HepG2 (cell line): ENCODE data around the gene EMC1. TPM values are rescaled to one million over a fixed set of nuclear protein-coding genes. Genes with fewer than 3 reads are reported as not detected.

Source experiments
- ATAC-seq: fragments of 200-7000 bp; cut with Tn5 transposase; 3 replicates; pipeline ENCODE4 v1.9.1; 2020; ENCODE audit warnings: mild to moderate bottlenecking, moderate library complexity
- BruUV-seq: library from RNA; stranded (reverse); fragments of 400-500 nt; replicated peaks from 2 replicates; lab custom pipeline; 2021; lab: Mats Ljungman, UMichigan
- CTCF ChIA-PET: fragments of 300-600 bp; formaldehyde crosslinking; extraction: SDS; loops from one replicate; lab custom pipeline; 2021; ENCODE audit warnings: low total read pairs, inconsistent platforms, low intra/inter-chr PET ratio; lab: Yijun Ruan, JAX
- POLR2A ChIA-PET: fragments of 350-600 bp; sonication (Branson Sonifier 250); formaldehyde crosslinking; loops from one replicate; lab custom pipeline; 2020; ENCODE audit warnings: antibody characterized with exemption, inconsistent platforms; lab: Yijun Ruan, JAX
- DNase-seq: peaks from one replicate; pipeline ENCODE4 v3.0.0-alpha.2; 2015; ENCODE audit warnings: low spot score
- FAIRE-seq: peaks from 3 replicates; lab custom pipeline; 2011; peaks lifted over from hg19 to GRCh38; lab: Jason Lieb, UNC
- H2AFZ ChIP-seq: one replicate; pipeline ENCODE4 v1.6.1; 2011; ENCODE audit warnings: low read length, inconsistent platforms
- H3K27ac ChIP-seq: fragments of 300-600 bp; 3 replicates; pipeline ENCODE4 v1.8.0; 2011; ENCODE audit warnings: mixed run types, mild to moderate bottlenecking, mixed read lengths, low read length, inconsistent platforms; ENCODE audit not compliant: insufficient read depth; ENCODE audit errors: extremely low read length
- H3K27me3 ChIP-seq, 2 experiments: fragments of 200-600 bp in 1 of 2; 2 replicates in 1 of 2; 3 replicates in 1 of 2; pipeline versions ENCODE4 v1.6.0 to v1.8.0; 2011; ENCODE audit warnings: low read length in 2 of 2, mild to moderate bottlenecking in 2 of 2, moderate library complexity in 2 of 2, inconsistent platforms in 1 of 2; ENCODE audit not compliant: insufficient read depth in 2 of 2, control insufficient read depth in 1 of 2
- H3K36me3 ChIP-seq, 2 experiments: fragments of 200-600 bp in 1 of 2; replicated peaks in 1 of 2; 2 replicates in 1 of 2; 3 replicates in 1 of 2; pipeline versions ENCODE4 v1.5.1 to v1.8.0; 2011; ENCODE audit warnings: low read length in 2 of 2, inconsistent platforms in 1 of 2; ENCODE audit not compliant: insufficient read depth in 2 of 2, control insufficient read depth in 1 of 2
- H3K4me1 ChIP-seq: 2 replicates; pipeline ENCODE4 v1.5.1; 2012; ENCODE audit warnings: low read length, inconsistent platforms; ENCODE audit not compliant: insufficient read depth
- H3K4me2 ChIP-seq: 2 replicates; pipeline ENCODE4 v1.6.0; 2011; ENCODE audit warnings: low read depth, low read length, inconsistent platforms
- H3K4me3 ChIP-seq, 3 experiments: fragments of 200-600 bp in 1 of 3; sonication (generic), shearing (Covaris generic) in 1 of 3; replicated peaks in 1 of 3; 2 replicates each; pipeline ENCODE4 v1.5.1; 2011 to 2016; ENCODE audit warnings: low read length in 3 of 3, inconsistent platforms in 2 of 3, low read depth in 2 of 3, mild to moderate bottlenecking in 2 of 3, control low read depth in 1 of 3, mixed read lengths in 1 of 3; ENCODE audit not compliant: insufficient read depth in 1 of 3
- H3K79me2 ChIP-seq: one replicate; pipeline ENCODE4 v1.6.1; 2011; ENCODE audit warnings: low read length, inconsistent platforms; ENCODE audit not compliant: insufficient read depth
- H3K9ac ChIP-seq: 2 replicates; pipeline ENCODE4 v1.6.0; 2011; ENCODE audit warnings: mild to moderate bottlenecking, low read depth, low read length, inconsistent platforms; ENCODE audit not compliant: insufficient read depth
- H3K9me3 ChIP-seq: 2 replicates; pipeline ENCODE4 v1.5.1; 2012; ENCODE audit warnings: mild to moderate bottlenecking, low read length
- H4K20me1 ChIP-seq: 2 replicates; pipeline ENCODE4 v1.6.0; 2011; ENCODE audit warnings: inconsistent platforms, mild to moderate bottlenecking, low read length, moderate library complexity; ENCODE audit not compliant: insufficient read depth
- BCL6 ChIP-seq: IDR thresholded peaks from 2 replicates; pipeline ENCODE4 v1.6.1; 2016; ENCODE audit warnings: missing genetic modification reagents, missing compliant biosample characterization
- BRD4 ChIP-seq: sonication (generic); formaldehyde crosslinking; IDR thresholded peaks from 2 replicates; pipeline ENCODE4 v1.4.0; 2020; ENCODE audit warnings: missing genetic modification reagents
- CC2D1A ChIP-seq: sonication (generic); formaldehyde crosslinking; IDR thresholded peaks from 2 replicates; pipeline ENCODE4 v1.8.1; 2023; ENCODE audit warnings: mild to moderate bottlenecking, missing genetic modification reagents
- HOXA7 ChIP-seq: sonication (generic); formaldehyde crosslinking; IDR thresholded peaks from 2 replicates; pipeline ENCODE4 v1.8.1; 2022; ENCODE audit warnings: mild to moderate bottlenecking, missing genetic modification reagents, moderate library complexity
- SOX13 ChIP-seq, 3 experiments: fragments of 450-650 bp in 1 of 3; sonication (generic) in 1 of 3; formaldehyde crosslinking in 1 of 3; IDR thresholded peaks in 2 of 3; conservative IDR thresholded peaks in 1 of 3; 2 replicates each; pipeline versions ENCODE4 v1.5.0 to v1.6.1; 2016 to 2020; ENCODE audit warnings: antibody characterized with exemption in 1 of 3, mild to moderate bottlenecking in 1 of 3, missing compliant biosample characterization in 1 of 3, missing genetic modification reagents in 1 of 3, moderate library complexity in 1 of 3
- SOX5 ChIP-seq: IDR thresholded peaks from 2 replicates; pipeline ENCODE4 v1.6.1; 2016; ENCODE audit warnings: borderline replicate concordance
- SP1 ChIP-seq, 2 experiments: fragments of 450-650 bp in 1 of 2; sonication (generic) in 1 of 2; formaldehyde crosslinking in 1 of 2; IDR thresholded peaks; 2 replicates each; pipeline versions ENCODE4 v1.4.0 to v1.6.1; 2016 to 2020; ENCODE audit warnings: missing genetic modification reagents in 1 of 2
- ZNF20 ChIP-seq: sonication (generic); formaldehyde crosslinking; IDR thresholded peaks from 2 replicates; pipeline ENCODE4 v1.4.0; 2020; ENCODE audit warnings: mild to moderate bottlenecking, moderate library complexity, missing genetic modification reagents
- ZNF326 ChIP-seq: sonication (generic); formaldehyde crosslinking; IDR thresholded peaks from 2 replicates; pipeline ENCODE4 v1.4.0; 2020; ENCODE audit warnings: missing genetic modification reagents, borderline replicate concordance
- ZNF607 ChIP-seq: sonication (generic); formaldehyde crosslinking; IDR thresholded peaks from 2 replicates; pipeline ENCODE4 v1.5.1; 2020; ENCODE audit warnings: missing genetic modification reagents, mild to moderate bottlenecking, borderline replicate concordance
- ZNF850 ChIP-seq: sonication (generic); formaldehyde crosslinking; conservative IDR thresholded peaks from 2 replicates; pipeline ENCODE4 v1.9.0; 2021; ENCODE audit warnings: mild to moderate bottlenecking, missing genetic modification reagents
- ZSCAN25 ChIP-seq: sonication (generic); formaldehyde crosslinking; IDR thresholded peaks from 2 replicates; pipeline ENCODE4 v1.8.0; 2022; ENCODE audit warnings: mild to moderate bottlenecking, missing genetic modification reagents
- WGBS: methylation state at CpG from one replicate; pipeline ENCODE4 v1.1.6; 2017; ENCODE audit warnings: low lambda C conversion rate; 5-methylcytosine and 5-hydroxymethylcytosine counted together
- in situ Hi-C: cut with HindIII; loops from 2 replicates; pipeline ENCODE4 v1.10.0; 2017; ENCODE audit warnings: low pct_unique_long_range_greater_than_20kb; ENCODE audit not compliant: extremely low pct_ligation_motif_present
- intact Hi-C: fragments of 100-400 bp; cut with micrococcal nuclease; formaldehyde crosslinking; loops from one replicate; pipeline ENCODE4 v1.10.0; 2022; ENCODE audit not compliant: unreplicated experiment
- polyA plus RNA-seq, 8 experiments: library from polyadenylated mRNA; depleted of rRNA in 3 of 8; stranded (reverse) in 7 of 8; unstranded in 1 of 8; fragments of >200 nt; fragmentation: Illumina TruSeq in 4 of 8; extraction: Trizol in 4 of 8; gene quantifications; 2 replicates each; pipeline versions ENCODE4 v1.2.1 to v1.2.3, GENCODE V29; 2011 to 2016; ENCODE audit warnings: low read depth in 4 of 8, missing spikeins in 1 of 8, mixed read lengths in 1 of 8; ENCODE audit not compliant: insufficient read depth in 1 of 8
- total RNA-seq, 5 experiments: library from RNA; depleted of rRNA; stranded (reverse); fragments of >200 nt; fragmentation: Illumina TruSeq; extraction: Trizol; gene quantifications; 2 replicates each; pipeline ENCODE4 v1.2.3, GENCODE V29; 2016; ENCODE audit warnings: low read depth in 1 of 5
- TF ChIP-seq, protein P1 (sequence below): sonication (generic); formaldehyde crosslinking; conservative IDR thresholded peaks from 2 replicates; pipeline ENCODE4 v1.8.0; 2022; ENCODE audit warnings: low read depth, missing genetic modification reagents
- TF ChIP-seq, protein P2 (sequence below): sonication (generic); formaldehyde crosslinking; IDR thresholded peaks from 2 replicates; pipeline ENCODE4 v1.4.0; 2020; ENCODE audit warnings: missing genetic modification reagents
- TF ChIP-seq, protein P3 (sequence below): sonication (generic); formaldehyde crosslinking; IDR thresholded peaks from 2 replicates; pipeline ENCODE4 v1.8.1; 2023; ENCODE audit warnings: mild to moderate bottlenecking, missing genetic modification reagents
- TF ChIP-seq, protein P4 (sequence below): IDR thresholded peaks from 2 replicates; pipeline ENCODE4 v1.6.1; 2016; ENCODE audit warnings: low read depth

Gene EMC1
- total and polyA plus RNA-seq, 2 of the 13 experiments (the other 11 are each of a cell fraction or from before 2014, with no cell fraction given) = 38.0 to 61.3 TPM

DNA sequence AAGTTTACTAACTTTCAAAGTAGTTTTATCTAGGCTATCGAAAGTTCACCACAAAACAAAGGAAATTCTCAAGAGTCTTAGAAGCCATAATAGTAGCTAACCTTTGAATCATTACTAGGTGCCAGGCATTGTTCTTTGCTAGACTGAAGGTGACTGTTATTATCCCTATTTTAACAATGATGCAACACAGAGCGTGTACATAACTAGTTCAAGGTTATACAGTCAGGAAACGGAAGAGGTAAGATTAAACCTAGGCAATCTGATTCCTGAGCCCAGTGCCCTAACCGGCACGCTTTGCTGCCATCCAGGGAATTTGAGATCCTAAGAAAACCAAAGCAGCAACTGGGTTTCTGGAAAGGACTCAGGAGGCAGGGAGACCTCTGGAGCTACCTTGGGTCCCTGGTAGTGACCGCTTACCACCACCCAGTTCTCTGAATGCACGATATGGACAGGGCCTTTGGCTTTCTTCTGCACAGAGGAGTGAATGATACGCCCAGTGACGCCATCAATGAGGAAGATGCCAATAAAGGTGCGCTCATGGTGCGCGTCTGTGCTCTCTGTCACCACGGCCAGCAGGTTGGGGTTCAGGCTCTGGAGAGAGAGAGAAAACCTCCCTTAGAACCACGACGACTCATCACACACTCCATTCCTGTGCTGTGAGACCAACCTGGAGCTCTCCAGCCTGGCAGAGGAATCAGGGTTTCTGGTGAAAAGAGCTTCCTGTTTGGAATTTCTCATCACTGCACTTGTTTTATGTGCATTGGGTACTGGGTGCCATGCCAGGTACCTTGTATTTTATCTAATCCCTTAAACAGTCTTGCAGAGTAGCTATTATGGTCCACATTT lies 28.1 kb downstream of the EMC1 start:
- no TSS peak for BruUV-seq
- Histone ChIP-seq H3K27me3 (no peaks in the 10 kb centered on the region), H3K9me3 (no peaks in the 10 kb centered on the region), H3K4me1 (peaks cover 27% of the 10 kb centered on the region), H3K79me2 (no peaks in the 10 kb centered on the region), H4K20me1 (no peaks in the 10 kb centered on the region), H3K27ac (peak overlapping the region; percentile 61), H3K4me2 (0 out of 2 replicates have a peak overlapping the region, but pooled peaks have one; percentile 1), H3K4me3 (no peak overlapping the region), H3K9ac (no peak overlapping the region; the same call in 1 of the 2 replicates), H3K36me3 (peaks cover 37 to 87% of the 10 kb centered on the region in 2 experiments), H2AFZ (no peak overlapping the region)
- DNase-seq (peak; percentile 70), FAIRE-seq (peak; percentile 32), ATAC-seq (peak; percentile 83)
- ChIA-PET CTCF (no interaction called here), POLR2A (interaction anchor here (1.0 to 2.3 kb wide), 5 partner anchors 9 to 89 kb away, joined by 3 to 11 read pairs (median 4); partner anchors contain the start of genes EMC1, MRTO4 and UBR4)
- intact Hi-C loops = no loop called here
- in situ Hi-C loops = no loop called here
- 78% methylated on average over 14 of the region's 15 CpGs for WGBS
- TF ChIP-seq ZNF326 (CRISPR knock-in tag) (no peak), ZNF607 (CRISPR knock-in tag) (no peak), SOX13 (IDR thresholded peaks at IDR 0.05) (peak; percentile 95), SOX13 (CRISPR knock-in tag; conservative IDR thresholded peaks at IDR 0.05 in 1 of 2, IDR thresholded peaks at IDR 0.05 in 1 of 2) (peak in 1 of 2 experiments; percentile 100; a peak in 2 of 4 replicates), SOX5 (CRISPR knock-in tag) (peak; percentile 100), ZNF850 (CRISPR knock-in tag) (no peak), CC2D1A (no peak), BCL6 (peak; percentile 93), SP1 (IDR thresholded peaks at IDR 0.05) (no peak), SP1 (CRISPR knock-in tag; IDR thresholded peaks at IDR 0.05) (no peak), BRD4 (no peak), ZSCAN25 (CRISPR knock-in tag) (no peak), HOXA7 (CRISPR knock-in tag) (no peak), ZNF20 (no peak)
- TF ChIP-seq, protein P1, sequence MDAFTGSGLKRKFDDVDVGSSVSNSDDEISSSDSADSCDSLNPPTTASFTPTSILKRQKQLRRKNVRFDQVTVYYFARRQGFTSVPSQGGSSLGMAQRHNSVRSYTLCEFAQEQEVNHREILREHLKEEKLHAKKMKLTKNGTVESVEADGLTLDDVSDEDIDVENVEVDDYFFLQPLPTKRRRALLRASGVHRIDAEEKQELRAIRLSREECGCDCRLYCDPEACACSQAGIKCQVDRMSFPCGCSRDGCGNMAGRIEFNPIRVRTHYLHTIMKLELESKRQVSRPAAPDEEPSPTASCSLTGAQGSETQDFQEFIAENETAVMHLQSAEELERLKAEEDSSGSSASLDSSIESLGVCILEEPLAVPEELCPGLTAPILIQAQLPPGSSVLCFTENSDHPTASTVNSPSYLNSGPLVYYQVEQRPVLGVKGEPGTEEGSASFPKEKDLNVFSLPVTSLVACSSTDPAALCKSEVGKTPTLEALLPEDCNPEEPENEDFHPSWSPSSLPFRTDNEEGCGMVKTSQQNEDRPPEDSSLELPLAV = no peak
- TF ChIP-seq, protein P2, sequence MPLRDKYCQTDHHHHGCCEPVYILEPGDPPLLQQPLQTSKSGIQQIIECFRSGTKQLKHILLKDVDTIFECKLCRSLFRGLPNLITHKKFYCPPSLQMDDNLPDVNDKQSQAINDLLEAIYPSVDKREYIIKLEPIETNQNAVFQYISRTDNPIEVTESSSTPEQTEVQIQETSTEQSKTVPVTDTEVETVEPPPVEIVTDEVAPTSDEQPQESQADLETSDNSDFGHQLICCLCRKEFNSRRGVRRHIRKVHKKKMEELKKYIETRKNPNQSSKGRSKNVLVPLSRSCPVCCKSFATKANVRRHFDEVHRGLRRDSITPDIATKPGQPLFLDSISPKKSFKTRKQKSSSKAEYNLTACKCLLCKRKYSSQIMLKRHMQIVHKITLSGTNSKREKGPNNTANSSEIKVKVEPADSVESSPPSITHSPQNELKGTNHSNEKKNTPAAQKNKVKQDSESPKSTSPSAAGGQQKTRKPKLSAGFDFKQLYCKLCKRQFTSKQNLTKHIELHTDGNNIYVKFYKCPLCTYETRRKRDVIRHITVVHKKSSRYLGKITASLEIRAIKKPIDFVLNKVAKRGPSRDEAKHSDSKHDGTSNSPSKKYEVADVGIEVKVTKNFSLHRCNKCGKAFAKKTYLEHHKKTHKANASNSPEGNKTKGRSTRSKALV (CRISPR knock-in tag) = no peak
- TF ChIP-seq, protein P3, sequence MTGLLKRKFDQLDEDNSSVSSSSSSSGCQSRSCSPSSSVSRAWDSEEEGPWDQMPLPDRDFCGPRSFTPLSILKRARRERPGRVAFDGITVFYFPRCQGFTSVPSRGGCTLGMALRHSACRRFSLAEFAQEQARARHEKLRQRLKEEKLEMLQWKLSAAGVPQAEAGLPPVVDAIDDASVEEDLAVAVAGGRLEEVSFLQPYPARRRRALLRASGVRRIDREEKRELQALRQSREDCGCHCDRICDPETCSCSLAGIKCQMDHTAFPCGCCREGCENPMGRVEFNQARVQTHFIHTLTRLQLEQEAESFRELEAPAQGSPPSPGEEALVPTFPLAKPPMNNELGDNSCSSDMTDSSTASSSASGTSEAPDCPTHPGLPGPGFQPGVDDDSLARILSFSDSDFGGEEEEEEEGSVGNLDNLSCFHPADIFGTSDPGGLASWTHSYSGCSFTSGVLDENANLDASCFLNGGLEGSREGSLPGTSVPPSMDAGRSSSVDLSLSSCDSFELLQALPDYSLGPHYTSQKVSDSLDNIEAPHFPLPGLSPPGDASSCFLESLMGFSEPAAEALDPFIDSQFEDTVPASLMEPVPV (CRISPR knock-in tag) = no peak
- TF ChIP-seq, protein P4, sequence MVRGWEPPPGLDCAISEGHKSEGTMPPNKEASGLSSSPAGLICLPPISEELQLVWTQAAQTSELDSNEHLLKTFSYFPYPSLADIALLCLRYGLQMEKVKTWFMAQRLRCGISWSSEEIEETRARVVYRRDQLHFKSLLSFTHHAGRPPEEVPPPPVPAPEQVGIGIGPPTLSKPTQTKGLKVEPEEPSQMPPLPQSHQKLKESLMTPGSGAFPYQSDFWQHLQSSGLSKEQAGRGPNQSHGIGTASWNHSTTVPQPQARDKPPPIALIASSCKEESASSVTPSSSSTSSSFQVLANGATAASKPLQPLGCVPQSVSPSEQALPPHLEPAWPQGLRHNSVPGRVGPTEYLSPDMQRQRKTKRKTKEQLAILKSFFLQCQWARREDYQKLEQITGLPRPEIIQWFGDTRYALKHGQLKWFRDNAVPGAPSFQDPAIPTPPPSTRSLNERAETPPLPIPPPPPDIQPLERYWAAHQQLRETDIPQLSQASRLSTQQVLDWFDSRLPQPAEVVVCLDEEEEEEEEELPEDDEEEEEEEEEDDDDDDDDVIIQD (CRISPR knock-in tag) = peak; percentile 66; the same call in 1 of the 2 replicates
